ENCODE results near the gene ACSL5. TPM values are rescaled to one million over a fixed set of nuclear protein-coding genes. Genes with fewer than 3 reads are reported as not detected.
"Not testable (repeated sequence)": the region's sequence is repeated elsewhere in the genome, so short reads cannot be mapped to it uniquely, and the experiment has no call there.

Gene ACSL5
- polyA plus RNA-seq, 1 donor (not counting 4 experiments of a cell fraction or from before 2014, with no cell fraction given): 0.04 TPM

GRCh38 chr10:112404617-112405016 is 30.7 kb downstream of the ACSL5 start:
- H3K9me3 ChIP-seq (ENCODE audit: control insufficient read depth, low read depth, low read length): no peaks in the 10 kb centered on the region
- no peaks in the 10 kb centered on the region for H3K36me3 ChIP-seq (ENCODE audit: control insufficient read depth in 2 of 2, extremely low read depth in 1 of 2, insufficient read depth in 2 of 2, low read length in 2 of 2)
- H3K27me3 ChIP-seq (ENCODE audit: control insufficient read depth, extremely low read depth, insufficient read depth, low read length): peaks cover 4% of the 10 kb centered on the region
- no peaks in the 10 kb centered on the region for H4K20me1 ChIP-seq (ENCODE audit: control insufficient read depth, extremely low read depth, insufficient read depth, low read length)
- TF ChIP-seq EZH2 (IDR thresholded peaks at IDR 0.05; ENCODE audit: low read length): no peak
- no peak for TF ChIP-seq CTCF (optimal IDR thresholded peaks at IDR 0.05 in 1 of 3, IDR thresholded peaks at IDR 0.05 in 1 of 3, conservative IDR thresholded peaks at IDR 0.05 in 1 of 3; ENCODE audit: extremely low read depth in 1 of 3, insufficient read depth in 2 of 3, low read length in 3 of 3)
- no peaks in the 10 kb centered on the region for H3K9me1 ChIP-seq (ENCODE audit: control insufficient read depth, extremely low read depth, insufficient read depth, low read length)
- no peak overlapping the region for H3K4me2 ChIP-seq (ENCODE audit: control insufficient read depth, extremely low read depth, insufficient read depth, low read depth, low read length)
- no peaks in the 10 kb centered on the region for H3K4me1 ChIP-seq (ENCODE audit: control insufficient read depth, extremely low read depth, insufficient read depth, low read length)
- no peak overlapping the region for H3K9ac ChIP-seq (ENCODE audit: control insufficient read depth, extremely low read depth, insufficient read depth, low read length)
- FAIRE-seq (no peak), DNase-seq (ENCODE audit: low read depth, low spot score) (no peak)
- H3K79me2 ChIP-seq (ENCODE audit: control insufficient read depth, insufficient read depth, low read length): no peaks in the 10 kb centered on the region
- dilution Hi-C loops (cut with MboI; ENCODE audit: extremely low pct_ligation_motif_present, low sequenced_read_pairs): no loop called here
- no peak overlapping the region for H2AFZ ChIP-seq (ENCODE audit: control insufficient read depth, low read length)
- no peak overlapping the region for H3K4me3 ChIP-seq (ENCODE audit: control insufficient read depth in 2 of 3, extremely low read depth in 1 of 3, insufficient read depth in 2 of 3, low read depth in 1 of 3, low read length in 3 of 3)
- H3K27ac ChIP-seq (ENCODE audit: control insufficient read depth, insufficient read depth, low read length): no peak overlapping the region

- FAIRE-seq; H3K4me1 ChIP-seq (ENCODE audit: control insufficient read depth, extremely low read depth, insufficient read depth, low read length); dilution Hi-C loops (cut with MboI; ENCODE audit: extremely low pct_ligation_motif_present, low sequenced_read_pairs); H4K20me1 ChIP-seq (ENCODE audit: control insufficient read depth, extremely low read depth, insufficient read depth, low read length); H3K9me1 ChIP-seq (ENCODE audit: control insufficient read depth, extremely low read depth, insufficient read depth, low read length); H2AFZ ChIP-seq (ENCODE audit: control insufficient read depth, low read length); H3K36me3 ChIP-seq (ENCODE audit: control insufficient read depth in 2 of 2, extremely low read depth in 1 of 2, insufficient read depth in 2 of 2, low read length in 2 of 2); H3K79me2 ChIP-seq (ENCODE audit: control insufficient read depth, insufficient read depth, low read length); H3K27me3 ChIP-seq (ENCODE audit: control insufficient read depth, extremely low read depth, insufficient read depth, low read length); DNase-seq (ENCODE audit: low read depth, low spot score); H3K27ac ChIP-seq (ENCODE audit: control insufficient read depth, insufficient read depth, low read length); H3K4me2 ChIP-seq (ENCODE audit: control insufficient read depth, extremely low read depth, insufficient read depth, low read depth, low read length); H3K9me3 ChIP-seq (ENCODE audit: control insufficient read depth, low read depth, low read length); H3K4me3 ChIP-seq (ENCODE audit: control insufficient read depth in 2 of 3, extremely low read depth in 1 of 3, insufficient read depth in 2 of 3, low read depth in 1 of 3, low read length in 3 of 3); H3K9ac ChIP-seq (ENCODE audit: control insufficient read depth, extremely low read depth, insufficient read depth, low read length): not testable (repeated sequence)
These were observed 32.9 kb downstream of the ACSL5 start for GRCh38 chr10:112406806-112407205.

GRCh38 chr10:112407696-112408095 is 33.8 kb downstream of the ACSL5 start:
- Histone ChIP-seq H3K27ac (ENCODE audit: control insufficient read depth, insufficient read depth, low read length) (no peak overlapping the region), H3K4me1 (ENCODE audit: control insufficient read depth, extremely low read depth, insufficient read depth, low read length) (no peaks in the 10 kb centered on the region), H3K4me2 (ENCODE audit: control insufficient read depth, extremely low read depth, insufficient read depth, low read depth, low read length) (no peak overlapping the region), H3K9me3 (ENCODE audit: control insufficient read depth, low read depth, low read length) (no peaks in the 10 kb centered on the region), H3K9ac (ENCODE audit: control insufficient read depth, extremely low read depth, insufficient read depth, low read length) (no peak overlapping the region), H3K36me3 (ENCODE audit: control insufficient read depth in 2 of 2, extremely low read depth in 1 of 2, insufficient read depth in 2 of 2, low read length in 2 of 2) (no peaks in the 10 kb centered on the region), H3K9me1 (ENCODE audit: control insufficient read depth, extremely low read depth, insufficient read depth, low read length) (no peaks in the 10 kb centered on the region), H2AFZ (ENCODE audit: control insufficient read depth, low read length) (no peak overlapping the region), H3K4me3 (ENCODE audit: control insufficient read depth in 2 of 3, extremely low read depth in 1 of 3, insufficient read depth in 2 of 3, low read depth in 1 of 3, low read length in 3 of 3) (no peak overlapping the region), H4K20me1 (ENCODE audit: control insufficient read depth, extremely low read depth, insufficient read depth, low read length) (no peaks in the 10 kb centered on the region), H3K27me3 (ENCODE audit: control insufficient read depth, extremely low read depth, insufficient read depth, low read length) (peaks cover 4% of the 10 kb centered on the region), H3K79me2 (ENCODE audit: control insufficient read depth, insufficient read depth, low read length) (no peaks in the 10 kb centered on the region)
- FAIRE-seq: no peak
- TF ChIP-seq CTCF (optimal IDR thresholded peaks at IDR 0.05 in 1 of 3, IDR thresholded peaks at IDR 0.05 in 1 of 3, conservative IDR thresholded peaks at IDR 0.05 in 1 of 3; ENCODE audit: extremely low read depth in 1 of 3, insufficient read depth in 2 of 3, low read length in 3 of 3): no peak
- no peak for TF ChIP-seq EZH2 (IDR thresholded peaks at IDR 0.05; ENCODE audit: low read length)
- dilution Hi-C loops (cut with MboI; ENCODE audit: extremely low pct_ligation_motif_present, low sequenced_read_pairs): no loop called here
- no peak for DNase-seq (ENCODE audit: low read depth, low spot score)

All from keratinocyte (primary cell).